Right lung (tissue), 5 donors: ENCODE results near the gene STING1. TPM values are rescaled to one million over a fixed set of nuclear protein-coding genes. Genes with fewer than 3 reads are reported as not detected.
"Not testable (repeated sequence)": the region's sequence is repeated elsewhere in the genome, so short reads cannot be mapped to it uniquely, and the experiment has no call there.

Source experiments
- DNase-seq, 2 donors: peaks; one replicate each; pipeline ENCODE4 v3.0.0-alpha.2; 2013
- polyA plus RNA-seq, 5 donors: library from polyadenylated mRNA; unstranded; fragments of 120-200 nt; gene quantifications; one replicate each; pipeline versions ENCODE4 v1.2.1 to v1.2.3, GENCODE V29; 2013; ENCODE audit warnings: inconsistent platforms in 1 of 5, low replicate concordance in 1 of 5; ENCODE audit not compliant: insufficient read length in 5 of 5, insufficient read depth in 1 of 5

STING1 gene
- polyA plus RNA-seq, 5 donors: 55.4 to 79.5 (median 70.6) TPM

DNA sequence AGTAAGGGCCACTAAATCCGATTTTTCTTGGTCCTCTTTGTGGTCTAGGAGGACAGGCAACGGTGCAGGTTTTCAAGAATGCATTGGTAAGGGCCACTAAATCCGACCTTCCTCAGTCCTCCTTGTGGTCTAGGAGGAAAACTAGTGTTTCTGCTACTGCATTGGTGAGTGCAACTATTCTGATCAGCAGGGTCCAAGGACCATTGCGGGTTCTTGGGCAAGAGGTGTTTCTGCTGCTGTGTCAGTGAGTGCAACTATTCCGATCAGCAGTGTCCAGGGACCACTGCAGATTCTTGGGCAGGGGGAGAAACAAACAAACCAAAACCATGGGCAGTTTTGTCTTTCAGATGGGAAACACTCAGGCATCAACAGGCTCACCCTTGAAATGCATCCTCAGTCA, 22.2 kb upstream of the STING1 start:
- DNase-seq: not testable (repeated sequence)

DNA sequence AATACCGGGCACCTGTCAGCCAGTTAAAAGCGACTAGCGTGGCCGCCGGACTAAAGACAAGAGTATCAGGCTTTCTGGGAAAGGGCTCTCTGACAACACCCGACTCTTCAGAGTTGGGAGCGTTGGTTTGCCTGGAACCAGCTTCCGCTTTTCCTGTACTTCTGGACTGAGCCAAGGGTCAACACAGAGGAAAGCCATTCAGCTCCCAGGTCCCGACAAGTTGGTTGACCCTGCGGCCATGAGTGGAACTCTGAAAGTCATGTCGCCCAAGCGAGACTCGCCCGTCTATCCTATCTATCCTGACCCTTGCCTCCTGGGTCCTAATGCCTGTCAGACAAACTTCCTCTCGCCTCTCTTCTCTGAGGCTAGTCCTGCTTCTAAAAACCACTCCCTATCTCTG, 21.3 kb upstream of the STING1 start:
- not testable (repeated sequence) for DNase-seq

DNA sequence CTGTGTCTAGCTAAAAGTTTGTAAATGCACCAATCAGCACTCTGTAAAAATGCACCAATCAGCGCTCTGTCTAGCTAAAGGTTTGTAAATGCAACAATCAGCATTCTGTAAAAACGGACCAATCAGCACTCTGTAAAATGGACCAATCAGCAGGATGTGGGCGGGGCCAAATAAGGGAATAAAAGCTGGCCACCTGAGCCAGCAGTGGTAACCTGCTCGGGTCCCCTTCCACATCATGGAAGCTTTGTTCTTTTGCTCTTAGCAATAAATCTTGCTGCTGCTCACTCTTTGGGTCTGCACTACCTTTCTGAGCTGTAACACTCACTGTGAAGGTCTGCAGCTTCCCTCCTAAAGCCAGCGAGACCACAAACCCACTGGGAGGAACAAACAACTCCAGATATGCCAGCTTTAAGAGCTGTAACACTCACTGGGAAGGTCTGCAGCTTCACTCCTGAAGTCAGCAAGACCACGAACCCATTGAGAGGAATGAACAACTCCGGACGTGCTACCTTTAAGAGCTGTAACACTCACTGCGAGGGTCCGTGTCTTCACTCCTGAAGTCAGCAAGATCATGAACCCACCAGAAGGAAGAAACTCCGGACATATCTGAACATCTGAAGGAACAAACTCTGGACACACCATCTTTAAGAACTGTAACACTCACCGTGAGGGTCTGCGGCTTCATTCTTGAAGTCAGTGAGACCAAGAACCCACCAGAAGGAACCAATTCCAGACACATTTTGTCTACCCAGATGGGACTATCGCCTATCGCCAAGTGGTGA, 20.7 kb upstream of the STING1 start:
- not testable (repeated sequence) for DNase-seq

DNA sequence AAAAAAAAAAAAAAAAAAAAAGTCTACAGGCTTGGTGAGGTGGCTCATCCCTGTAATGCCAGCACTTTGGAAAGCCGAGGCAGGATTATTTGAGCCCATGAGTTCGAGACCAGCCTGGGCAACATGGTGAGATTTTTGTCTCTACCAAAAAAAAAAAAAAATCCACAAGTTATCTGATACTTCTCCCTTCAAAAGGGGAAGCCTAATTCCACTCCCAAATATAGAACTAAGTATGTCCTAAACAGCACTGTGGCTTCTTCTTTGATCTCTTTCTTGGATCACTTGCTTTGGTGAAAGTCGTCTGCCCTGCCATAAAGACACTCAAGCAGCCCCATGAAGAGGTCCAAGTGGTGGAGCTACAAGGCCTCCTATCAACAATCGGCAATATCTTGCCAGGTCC, 18.8 kb upstream of the STING1 start:
- DNase-seq: no peak

DNA sequence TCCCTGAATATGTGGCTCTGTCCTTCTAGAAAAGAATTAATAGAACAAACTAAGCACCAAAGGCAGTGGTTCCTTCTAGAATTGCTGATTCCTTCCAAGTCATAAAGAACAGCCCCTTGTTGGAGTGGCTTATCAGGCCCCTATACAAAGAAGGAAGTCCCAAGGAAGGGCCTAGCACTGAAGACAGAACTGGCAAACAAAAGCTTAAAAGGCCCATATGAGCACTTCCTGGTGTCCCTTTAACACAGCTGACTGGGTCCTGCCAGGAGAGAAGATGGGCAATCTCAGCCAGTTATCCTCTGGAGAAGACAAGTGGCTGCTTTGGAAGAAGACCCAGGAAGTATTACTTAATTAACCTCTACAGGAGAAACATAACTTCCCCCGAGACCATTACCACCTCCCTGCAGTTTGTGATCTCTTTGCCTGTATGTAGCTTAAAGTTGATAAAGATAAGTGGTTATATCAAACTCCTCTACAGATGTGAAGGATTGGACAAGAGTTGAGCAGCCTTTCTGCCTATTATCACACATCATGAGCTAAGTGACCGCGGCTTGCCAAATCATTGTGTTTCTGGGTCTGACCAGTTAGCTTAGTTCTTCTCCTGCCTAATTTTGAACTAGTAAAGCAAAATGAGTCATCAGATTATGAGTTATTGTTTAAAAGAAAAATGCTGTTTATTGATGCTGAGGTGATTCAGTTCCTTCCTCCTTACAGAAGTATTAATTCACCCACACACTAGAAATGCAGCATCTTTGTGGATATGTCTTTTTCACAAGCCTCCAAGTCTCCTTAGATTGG, 13.3 kb upstream of the STING1 start:
- no peak for DNase-seq

DNA sequence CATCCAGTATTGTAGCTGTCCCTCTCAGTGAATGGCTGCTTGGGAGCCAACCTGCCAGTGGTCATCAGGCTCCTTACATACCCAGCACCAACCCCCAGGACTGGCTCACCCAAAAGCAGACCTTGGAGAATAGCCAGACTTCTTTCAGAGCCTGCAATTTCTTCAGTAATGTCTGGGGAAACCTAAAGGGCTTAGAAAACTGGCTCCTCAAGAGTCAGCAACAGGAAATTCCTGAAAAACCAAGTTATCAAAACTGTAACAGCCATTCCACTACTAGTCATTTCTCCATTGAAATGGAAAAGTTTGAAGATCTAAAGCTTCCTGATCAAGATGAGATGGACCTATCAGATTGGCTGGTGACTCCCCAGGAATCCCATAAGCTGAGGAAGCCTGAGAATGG, 12.3 kb upstream of the STING1 start:
- DNase-seq: no peak

DNA sequence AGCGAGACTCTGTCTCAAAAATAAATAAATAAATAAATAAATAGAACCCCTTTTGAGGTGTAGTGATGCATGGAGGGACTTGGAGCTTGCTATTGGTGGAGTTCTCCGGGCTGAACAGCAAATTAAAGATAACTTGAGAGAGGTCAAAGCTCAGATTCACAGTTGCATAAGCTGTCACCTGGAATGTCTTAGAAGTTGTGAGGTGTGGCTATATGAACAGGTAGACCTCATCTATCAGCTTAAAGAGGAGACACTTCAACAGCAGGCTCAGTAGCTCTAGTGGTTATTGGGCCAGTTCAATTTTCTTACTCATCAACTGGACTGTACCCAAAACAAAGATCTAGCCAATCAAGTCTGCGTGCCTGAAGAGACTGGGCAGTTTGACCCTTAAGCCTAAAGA, 11.7 kb upstream of the STING1 start:
- no peak for DNase-seq

DNA sequence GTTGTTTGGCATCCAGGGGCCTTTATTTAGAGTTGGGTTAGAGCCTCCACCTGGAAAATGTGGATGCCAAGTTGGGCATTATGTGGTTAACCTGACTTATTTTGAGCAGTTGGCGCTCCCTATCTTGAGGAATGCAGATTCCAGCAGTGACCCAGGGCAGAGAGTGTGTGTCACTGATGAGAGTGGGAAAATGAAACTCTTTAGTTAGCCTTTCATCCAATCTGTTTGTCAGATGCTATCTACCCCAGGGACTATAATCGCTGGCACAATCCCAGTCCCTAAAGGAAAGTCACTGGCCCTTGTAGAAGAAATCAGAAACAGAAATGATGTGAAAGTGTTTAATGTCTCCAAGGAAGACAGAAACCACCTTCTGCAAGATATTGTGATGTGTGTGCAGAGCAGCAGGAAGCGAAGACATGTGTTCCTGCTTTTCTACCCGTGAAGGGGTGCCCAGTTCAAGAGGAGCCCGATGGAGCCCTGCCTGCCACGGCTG, 10.2 kb upstream of the STING1 start:
- DNase-seq: no peak

DNA sequence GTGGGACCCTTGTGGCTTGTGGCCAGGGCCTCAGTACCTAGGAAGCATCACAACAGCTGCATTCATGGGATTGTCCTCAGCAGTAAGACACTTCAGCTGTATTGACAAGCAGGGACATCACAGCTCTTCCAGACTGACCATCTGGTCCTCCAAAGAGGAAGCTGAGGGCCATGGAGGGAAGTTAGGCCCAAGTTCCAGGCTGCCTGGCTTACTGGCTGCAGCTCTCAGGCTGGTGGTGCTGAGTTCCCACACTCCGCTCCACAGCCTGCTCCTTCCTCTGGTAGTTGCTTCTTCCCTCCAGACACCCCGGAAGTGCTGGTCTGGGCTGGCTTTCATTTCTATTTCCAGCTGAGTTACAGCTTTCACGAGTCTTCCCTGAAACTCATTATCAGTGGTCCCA, 5.7 kb upstream of the STING1 start:
- no peak for DNase-seq

DNA sequence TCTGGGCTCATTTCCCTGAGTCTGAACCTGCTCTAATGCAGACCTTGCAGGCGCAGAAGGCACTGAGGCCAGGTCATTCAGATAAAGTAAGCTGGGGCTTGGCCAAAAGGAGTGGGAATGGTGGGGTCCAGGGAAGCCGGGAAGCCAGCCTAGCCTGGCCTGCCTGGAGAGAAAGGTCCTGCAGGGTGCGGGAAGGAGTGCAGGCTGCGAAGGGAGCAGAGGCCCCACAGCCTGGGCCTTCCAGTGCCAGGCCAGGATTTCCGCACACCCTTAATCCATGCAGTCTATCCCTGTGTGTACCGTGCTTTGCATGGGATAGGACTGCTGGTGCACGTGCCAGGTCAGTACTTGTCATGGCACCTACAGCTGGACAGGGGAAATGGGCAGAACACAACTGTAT, 3.6 kb upstream of the STING1 start:
- DNase-seq: no peak

DNA sequence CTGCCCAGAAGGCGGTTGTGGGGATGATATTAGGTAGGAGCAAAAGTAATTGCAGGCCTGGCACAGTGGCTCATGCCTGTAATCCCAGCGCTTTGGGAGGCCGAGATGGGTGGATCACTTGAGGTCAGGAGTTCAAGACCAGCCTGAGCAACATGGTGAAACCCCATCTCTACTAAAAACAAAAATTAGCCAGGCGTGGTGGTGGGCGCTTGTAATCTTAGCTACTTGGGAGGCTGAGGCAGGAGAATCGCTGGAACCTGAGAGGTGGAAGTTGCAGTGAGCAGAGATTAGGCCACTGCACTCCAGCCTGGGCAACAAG, 291 bp upstream of the STING1 start:
- not testable (repeated sequence) for DNase-seq

DNA sequence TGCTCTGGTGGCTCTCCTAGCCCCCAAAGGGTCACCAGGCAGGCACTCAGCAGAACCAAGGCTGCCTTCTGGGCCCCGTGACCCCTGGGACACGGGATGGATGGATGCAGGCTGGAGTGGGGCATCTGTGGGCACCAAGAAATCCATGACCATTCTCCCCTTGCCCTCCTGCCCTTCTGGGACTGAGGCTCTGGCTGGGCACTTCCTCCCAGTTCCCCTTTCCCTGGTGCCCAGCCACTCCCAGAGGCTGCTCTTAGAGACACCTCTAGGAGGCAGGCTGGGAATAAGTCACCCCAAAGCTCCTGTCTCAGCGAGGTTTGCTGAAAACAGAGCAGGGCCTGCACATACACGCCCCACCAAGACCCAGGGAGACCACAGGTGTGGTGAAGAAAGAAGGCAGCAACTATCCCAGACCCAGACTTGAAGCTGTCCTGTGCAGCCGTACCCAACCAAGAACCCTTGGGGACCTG, 943 bp downstream of the STING1 start:
- DNase-seq: no peak

DNA sequence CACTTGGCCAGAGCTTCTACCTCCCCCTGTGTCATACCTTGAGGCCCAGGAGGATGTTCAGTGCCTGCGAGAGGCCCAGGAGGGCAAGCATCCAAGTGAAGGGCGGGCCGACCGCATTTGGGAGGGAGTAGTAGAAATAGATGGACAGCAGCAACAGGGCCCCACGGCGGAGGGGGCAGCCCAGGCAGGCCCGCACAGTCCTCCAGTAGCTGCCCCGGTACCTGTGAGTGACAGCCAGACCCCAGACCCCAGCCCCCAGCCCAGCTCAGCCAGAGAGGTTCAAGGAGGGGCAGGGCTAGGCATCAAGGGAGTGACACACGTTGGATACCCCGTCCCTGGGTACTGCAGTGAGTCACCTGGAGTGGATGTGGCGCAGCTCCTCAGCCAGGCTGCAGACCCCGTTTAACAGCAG, 1.4 kb downstream of the STING1 start:
- DNase-seq: no peak

DNA sequence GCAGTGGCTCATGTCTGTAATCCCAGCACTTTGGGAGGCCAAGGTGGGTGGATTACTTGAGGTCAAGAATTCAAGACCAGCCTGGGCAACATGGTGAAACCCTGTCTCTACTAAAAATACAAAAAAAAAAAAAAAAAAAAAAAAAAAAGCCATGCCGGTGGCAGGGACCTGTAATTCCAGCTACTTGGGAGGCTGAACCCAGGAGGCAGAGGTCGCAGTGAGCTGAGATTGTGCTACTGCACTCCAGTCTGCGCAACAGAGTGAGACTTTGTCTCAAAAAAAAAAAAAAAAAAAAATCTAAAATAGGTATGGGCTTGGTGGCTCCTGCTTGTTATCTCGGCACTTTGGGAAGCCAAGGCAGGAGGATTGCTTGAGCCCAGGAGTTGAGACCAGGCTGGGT, 2.8 kb downstream of the STING1 start:
- DNase-seq: not testable (repeated sequence)

DNA sequence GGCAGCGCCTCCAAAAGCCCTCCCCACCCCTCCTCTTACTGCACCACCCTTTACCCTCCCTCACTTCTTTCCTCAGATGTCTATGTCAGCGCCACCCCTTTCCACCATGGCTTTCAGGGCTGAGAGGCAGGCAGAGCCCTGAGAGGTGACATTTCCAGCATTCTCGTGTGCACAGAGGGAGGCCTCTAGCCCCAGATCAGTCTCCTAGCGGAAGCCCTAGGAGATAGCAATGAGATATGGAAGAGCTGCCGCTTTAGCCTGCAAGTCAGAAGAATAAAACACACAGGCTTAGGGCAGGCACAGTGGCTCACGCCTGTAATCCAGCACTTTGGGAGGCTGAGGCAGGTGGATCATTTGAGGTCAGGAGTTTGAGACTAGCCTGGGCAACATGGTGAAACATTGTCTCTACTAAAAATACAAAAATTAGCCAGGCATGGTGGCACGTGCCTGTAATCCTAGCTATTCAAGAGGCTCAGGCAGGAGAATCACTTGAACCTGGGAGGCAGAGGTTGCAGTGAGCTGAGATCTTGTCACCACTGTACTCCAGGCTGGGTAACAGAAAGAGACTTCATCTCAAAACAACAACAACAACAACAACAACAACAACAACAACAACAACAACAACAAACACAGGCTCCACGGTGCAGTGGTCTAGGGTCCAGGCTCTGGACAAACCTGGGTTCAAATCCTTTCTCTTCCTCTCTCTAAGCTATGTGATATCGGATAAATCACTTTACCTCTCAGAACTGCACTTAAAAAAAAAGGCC, 3.7 kb downstream of the STING1 start:
- not testable (repeated sequence) for DNase-seq

DNA sequence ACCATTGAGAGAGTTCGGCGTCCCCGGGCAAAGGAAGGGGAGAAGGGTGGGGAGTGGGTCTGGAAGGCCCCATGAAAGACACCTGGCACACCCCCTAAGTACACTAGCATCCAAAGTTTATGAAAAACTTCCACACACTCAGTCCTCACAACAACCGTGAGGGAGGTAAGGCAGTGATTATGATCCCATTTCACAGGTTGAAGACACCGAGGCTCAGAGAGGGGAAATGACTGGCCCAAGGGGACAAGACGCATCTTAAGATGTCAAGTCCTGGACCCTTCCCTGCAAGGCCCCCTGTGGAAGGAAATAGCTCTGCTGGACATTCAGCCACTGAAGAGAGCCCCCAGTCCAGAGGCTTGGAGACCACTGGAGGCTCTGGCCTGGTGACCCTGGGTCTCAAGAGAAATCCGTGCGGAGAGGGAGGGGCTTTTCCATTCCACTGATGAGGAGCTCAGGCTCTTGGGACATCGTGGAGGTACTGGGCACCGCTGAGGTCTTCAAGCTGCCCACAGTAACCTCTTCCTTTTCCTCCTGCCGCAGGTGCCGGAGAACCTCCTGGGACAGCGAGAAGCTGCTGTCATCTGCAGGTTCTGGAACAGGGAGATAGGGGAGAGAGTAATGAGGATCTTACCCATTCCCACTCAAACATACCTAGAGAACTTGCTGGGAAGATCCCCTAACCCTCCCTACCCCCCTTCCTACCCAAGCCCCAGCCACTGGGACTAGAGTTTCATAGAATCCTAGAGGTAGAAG, 6.5 kb downstream of the STING1 start:
- no peak for DNase-seq

DNA sequence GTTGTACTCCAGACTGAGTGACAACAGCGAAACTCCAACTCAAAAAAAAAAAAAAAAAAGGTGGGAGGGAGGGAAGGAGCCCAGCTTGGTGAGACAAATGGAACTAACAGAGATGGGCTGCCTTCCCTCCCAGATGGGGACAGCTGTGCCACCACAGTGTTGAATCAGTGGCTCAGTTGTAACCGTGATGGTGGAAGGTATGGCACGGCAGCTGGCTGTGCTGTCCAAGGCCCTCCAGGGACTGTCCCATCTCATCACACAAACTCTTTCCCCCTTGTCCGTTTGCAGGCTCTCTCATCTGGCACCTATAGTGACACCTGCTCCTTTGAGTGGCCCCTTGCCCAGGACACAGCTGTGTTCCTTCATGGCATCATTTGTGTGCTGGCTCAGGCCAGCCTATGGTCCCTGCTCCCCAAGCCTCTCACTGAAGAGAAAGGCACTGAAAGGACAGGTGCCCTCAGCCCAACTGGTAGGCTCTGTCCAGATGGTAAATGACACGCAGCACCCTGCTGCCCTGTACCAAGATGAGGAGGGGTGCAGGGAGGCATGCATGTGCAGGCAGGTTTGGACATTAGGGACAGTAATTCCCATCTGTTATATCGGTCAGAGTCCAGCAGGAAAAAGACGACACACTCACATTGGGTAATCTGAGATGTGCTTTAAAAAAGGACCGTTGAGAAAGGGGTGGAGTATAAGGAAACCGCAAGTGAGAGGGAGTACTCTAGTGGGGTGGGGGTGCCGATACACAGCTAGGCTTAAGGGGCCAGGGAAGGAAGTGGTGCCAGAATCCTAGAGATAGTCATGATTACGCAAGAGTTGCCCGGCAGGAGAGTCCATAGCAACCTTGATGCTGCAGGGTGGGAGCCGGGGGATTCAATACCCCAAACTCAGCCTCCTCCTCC, 7.4 kb downstream of the STING1 start:
- DNase-seq: no peak

DNA sequence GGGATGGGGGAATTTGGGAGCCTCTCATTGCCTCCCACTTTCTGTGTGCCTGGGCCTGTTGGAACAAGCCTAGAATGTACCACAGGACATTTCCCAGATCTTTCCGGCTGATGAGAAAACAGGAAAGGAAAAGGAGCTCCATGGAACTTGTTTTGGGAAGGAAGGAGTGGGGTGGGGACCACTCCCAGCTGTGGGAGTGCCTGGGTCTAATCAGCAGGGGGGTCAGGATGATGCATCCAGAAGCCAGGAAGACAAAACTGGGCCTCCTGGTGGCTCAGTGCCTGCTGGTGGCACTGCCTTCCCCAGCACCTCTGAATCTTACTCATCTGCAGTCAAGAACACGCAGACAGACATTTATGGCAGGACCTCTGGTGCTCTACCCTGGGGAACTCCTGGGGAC, 9.0 kb downstream of the STING1 start:
- no peak for DNase-seq

DNA sequence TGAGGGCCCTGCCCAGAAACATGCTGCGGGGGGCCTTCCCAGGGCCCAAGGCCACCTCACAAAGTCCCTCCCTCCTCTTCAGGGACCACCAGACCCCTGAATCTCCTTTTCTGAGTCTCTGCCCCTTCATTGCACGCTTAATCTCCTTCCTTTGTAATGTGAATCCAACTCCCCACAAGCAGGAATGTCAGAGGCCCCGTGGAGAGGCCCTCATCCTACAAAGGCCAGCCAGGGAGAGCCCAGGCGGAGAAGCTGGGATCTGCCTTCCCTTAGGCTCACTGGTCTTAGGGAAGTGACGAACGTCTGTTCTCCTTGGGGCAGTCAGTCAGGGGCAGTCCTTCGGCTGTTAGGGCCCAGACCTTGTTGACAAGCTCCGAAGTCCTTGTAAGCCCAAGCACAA, 9.5 kb downstream of the STING1 start:
- no peak for DNase-seq

DNA sequence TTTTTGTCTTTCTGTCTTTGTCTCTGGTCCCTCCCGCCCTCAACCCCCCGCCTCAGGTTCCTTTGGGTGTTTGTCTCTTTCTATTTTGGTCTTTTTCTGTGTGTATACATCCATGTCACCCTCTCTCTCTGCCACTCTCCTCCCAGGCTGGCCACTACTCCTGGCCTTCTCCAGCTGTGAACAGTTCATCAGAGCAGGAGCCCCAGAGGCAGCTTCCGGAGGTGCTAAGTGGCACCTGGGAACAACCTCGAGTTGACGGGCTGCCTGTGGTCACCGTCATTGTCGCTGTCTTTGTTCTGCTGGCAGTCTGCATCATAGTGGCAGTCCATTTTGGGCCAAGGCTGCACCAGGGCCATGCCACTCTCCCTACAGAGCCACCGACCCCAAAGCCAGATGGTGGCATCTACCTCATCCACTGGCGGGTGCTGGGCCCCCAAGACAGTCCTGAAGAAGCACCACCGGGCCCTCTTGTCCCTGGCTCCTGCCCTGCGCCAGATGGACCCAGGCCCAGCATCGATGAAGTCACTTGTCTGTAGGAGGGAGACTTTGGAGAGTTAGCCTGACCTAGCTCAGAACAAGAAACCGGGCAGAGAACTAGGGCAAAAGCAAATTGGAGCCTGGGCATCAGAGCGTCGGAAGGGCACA, 10.1 kb downstream of the STING1 start:
- no peak for DNase-seq
